GM23338 (cell line): ENCODE results near the gene RXFP4. TPM values are rescaled to one million over a fixed set of nuclear protein-coding genes. Genes with fewer than 3 reads are reported as not detected.

Source experiments
- ATAC-seq: fragments of 200-7000 bp; cut with Tn5 transposase; 3 replicates; pipeline ENCODE4 v1.9.1; 2020
- DNase-seq: peaks from one replicate; pipeline ENCODE4 v3.0.0-alpha.2; 2015; ENCODE audit warnings: low spot score
- H2AFZ ChIP-seq: fragments of 200-600 bp; sonication (generic); 2 replicates; pipeline ENCODE4 v1.8.0; 2016; ENCODE audit warnings: antibody characterized with exemption, mild to moderate bottlenecking, moderate library complexity
- H3F3A ChIP-seq: fragments of 200-600 bp; sonication (generic); replicated peaks from 2 replicates; pipeline ENCODE4 v1.8.0; 2017; ENCODE audit warnings: antibody characterized with exemption, mixed run types, low read depth
- H3K27ac ChIP-seq: fragments of 200-600 bp; sonication (generic); 2 replicates; pipeline ENCODE4 v1.6.1; 2016; ENCODE audit warnings: low read depth
- H3K27me3 ChIP-seq: fragments of 200-600 bp; sonication (generic); 2 replicates; pipeline ENCODE4 v1.8.0; 2016; ENCODE audit warnings: mild to moderate bottlenecking, mixed run types, moderate library complexity; ENCODE audit not compliant: insufficient read depth
- H3K36me3 ChIP-seq: fragments of 200-600 bp; sonication (generic); 2 replicates; pipeline ENCODE4 v1.8.0; 2016; ENCODE audit warnings: mild to moderate bottlenecking; ENCODE audit not compliant: insufficient read depth
- H3K4me1 ChIP-seq: fragments of 200-600 bp; sonication (generic); 2 replicates; pipeline ENCODE4 v1.8.0; 2016; ENCODE audit warnings: mild to moderate bottlenecking, moderate library complexity; ENCODE audit not compliant: insufficient read depth
- H3K4me2 ChIP-seq: fragments of 200-600 bp; sonication (generic); 2 replicates; pipeline ENCODE4 v1.7.1; 2017; ENCODE audit warnings: mixed run types
- H3K4me3 ChIP-seq: fragments of 200-600 bp; sonication (generic); 2 replicates; pipeline ENCODE4 v1.6.1; 2016; ENCODE audit warnings: mixed run types
- H3K79me2 ChIP-seq: fragments of 200-600 bp; sonication (generic); replicated peaks from 2 replicates; pipeline ENCODE4 v1.8.0; 2017; ENCODE audit warnings: mild to moderate bottlenecking; ENCODE audit not compliant: insufficient read depth
- H3K9me2 ChIP-seq: fragments of 200-600 bp; sonication (generic); 2 replicates; pipeline ENCODE4 v1.8.0; 2017; ENCODE audit not compliant: insufficient read depth
- H4K20me1 ChIP-seq: fragments of 200-600 bp; sonication (generic); replicated peaks from 2 replicates; pipeline ENCODE4 v1.8.0; 2017; ENCODE audit warnings: mild to moderate bottlenecking; ENCODE audit not compliant: insufficient read depth
- H3K27ac Mint-ChIP-seq: 2 replicates; pipeline ENCODE4 v1.8.0; 2020; ENCODE audit warnings: inconsistent platforms, mild to moderate bottlenecking, moderate library complexity, mixed read lengths
- H3K27me3 Mint-ChIP-seq: 3 replicates; pipeline ENCODE4 v1.8.0; 2022; ENCODE audit warnings: low read depth, mild to moderate bottlenecking, moderate library complexity, mixed read lengths, inconsistent platforms; ENCODE audit not compliant: insufficient read depth, poor library complexity
- H3K36me3 Mint-ChIP-seq: 3 replicates; pipeline ENCODE4 v1.8.0; 2021; ENCODE audit warnings: low read depth, mild to moderate bottlenecking, inconsistent platforms, moderate library complexity, mixed read lengths
- H3K4me1 Mint-ChIP-seq: 3 replicates; pipeline ENCODE4 v1.8.0; 2020; ENCODE audit warnings: mild to moderate bottlenecking, inconsistent platforms, mixed read lengths
- H3K4me3 Mint-ChIP-seq: 3 replicates; pipeline ENCODE4 v1.8.0; 2021; ENCODE audit warnings: moderate library complexity, mild to moderate bottlenecking, inconsistent platforms, mixed read lengths
- H3K9me3 Mint-ChIP-seq: 3 replicates; pipeline ENCODE4 v1.8.0; 2020; ENCODE audit warnings: moderate library complexity, mild to moderate bottlenecking, inconsistent platforms, mixed read lengths
- CREB1 ChIP-seq: fragments of 250-450 bp; sonication (Bioruptor Pico); IDR thresholded peaks from 2 replicates; pipeline ENCODE4 v1.5.0; 2020; ENCODE audit warnings: low read depth, mild to moderate bottlenecking, moderate library complexity
- STAT1 ChIP-seq: IDR thresholded peaks from one replicate; pipeline ENCODE4 v1.6.1; 2016; ENCODE audit warnings: antibody characterized with exemption; ENCODE audit not compliant: unreplicated experiment
- microRNA-seq: library from miRNA; unstranded; fragments of <30 nt; microRNA quantifications from one replicate; pipeline ENCODE4, GENCODE V29; 2017
- polyA plus RNA-seq: library from polyadenylated mRNA; unstranded; fragments of >200 nt; fragmentation: Nextera tagmentation; extraction: Ambion mirVana; gene quantifications from 2 replicates; pipeline ENCODE4 v1.2.1, GENCODE V29; 2016
- small RNA-seq: library from RNA; depleted of rRNA; stranded (forward); fragments of <200 nt; gene quantifications from one replicate; pipeline ENCODE3, GENCODE V24; 2014; ENCODE audit warnings: low replicate concordance
- total RNA-seq: library from RNA; depleted of rRNA; stranded (reverse); fragments of >200 nt; shearing (Covaris generic); gene quantifications from 2 replicates; pipeline ENCODE4 v1.2.3, GENCODE V29; 2014; rRNA removed
- TF ChIP-seq, protein P1 (sequence below), 2 experiments: fragments of 200-600 bp in 1 of 2; sonication (generic) in 1 of 2; conservative IDR thresholded peaks; 2 replicates each; pipeline versions ENCODE4 v1.5.1 to v1.6.1; 2016 to 2017; ENCODE audit warnings: antibody characterized with exemption in 2 of 2, low read depth in 2 of 2, mild to moderate bottlenecking in 2 of 2, moderate library complexity in 1 of 2
- TF ChIP-seq, protein P2 (sequence below): IDR thresholded peaks from one replicate; pipeline ENCODE4 v1.6.1; 2018; ENCODE audit warnings: antibody characterized with exemption; ENCODE audit not compliant: unreplicated experiment

Gene RXFP4
- total and polyA plus RNA-seq, 2 experiments from 2014 or later = not detected

- Histone ChIP-seq H4K20me1 (no peaks in the 10 kb centered on the region), H3K79me2 (no peaks in the 10 kb centered on the region), H3K36me3 (no peaks in the 10 kb centered on the region), H2AFZ (peak overlapping the region; percentile 95; the same call in 1 of the 2 replicates), H3F3A (peaks cover 6% of the 10 kb centered on the region; the same call in 1 of the 2 replicates), H3K4me2 (no peak overlapping the region), H3K9me2 (no peaks in the 10 kb centered on the region), H3K27me3 (no peaks in the 10 kb centered on the region), H3K4me3 (peak overlapping the region; percentile 26; the same call in 1 of the 2 replicates), H3K27ac (no peak overlapping the region), H3K4me1 (peaks cover 9% of the 10 kb centered on the region; the same call in 1 of the 2 replicates)
- H3K4me1 Mint-ChIP-seq = peaks cover 27% of the 10 kb centered on the region
- ATAC-seq (peak; percentile 86), DNase-seq (peak; percentile 82)
- no peak for TF ChIP-seq STAT1
- TF ChIP-seq, protein P1, sequence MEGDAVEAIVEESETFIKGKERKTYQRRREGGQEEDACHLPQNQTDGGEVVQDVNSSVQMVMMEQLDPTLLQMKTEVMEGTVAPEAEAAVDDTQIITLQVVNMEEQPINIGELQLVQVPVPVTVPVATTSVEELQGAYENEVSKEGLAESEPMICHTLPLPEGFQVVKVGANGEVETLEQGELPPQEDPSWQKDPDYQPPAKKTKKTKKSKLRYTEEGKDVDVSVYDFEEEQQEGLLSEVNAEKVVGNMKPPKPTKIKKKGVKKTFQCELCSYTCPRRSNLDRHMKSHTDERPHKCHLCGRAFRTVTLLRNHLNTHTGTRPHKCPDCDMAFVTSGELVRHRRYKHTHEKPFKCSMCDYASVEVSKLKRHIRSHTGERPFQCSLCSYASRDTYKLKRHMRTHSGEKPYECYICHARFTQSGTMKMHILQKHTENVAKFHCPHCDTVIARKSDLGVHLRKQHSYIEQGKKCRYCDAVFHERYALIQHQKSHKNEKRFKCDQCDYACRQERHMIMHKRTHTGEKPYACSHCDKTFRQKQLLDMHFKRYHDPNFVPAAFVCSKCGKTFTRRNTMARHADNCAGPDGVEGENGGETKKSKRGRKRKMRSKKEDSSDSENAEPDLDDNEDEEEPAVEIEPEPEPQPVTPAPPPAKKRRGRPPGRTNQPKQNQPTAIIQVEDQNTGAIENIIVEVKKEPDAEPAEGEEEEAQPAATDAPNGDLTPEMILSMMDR (conservative IDR thresholded peaks at IDR 0.05; ENCODE audit: low read depth in 2 of 2) = peak; percentile 98 to 99
- peaks cover 9% of the 10 kb centered on the region for H3K27me3 Mint-ChIP-seq
- no peak overlapping the region for H3K27ac Mint-ChIP-seq
- H3K36me3 Mint-ChIP-seq = no peaks in the 10 kb centered on the region; the same call in 2 of the 3 replicates
- H3K4me3 Mint-ChIP-seq = no peak overlapping the region
- H3K9me3 Mint-ChIP-seq = peaks cover 5% of the 10 kb centered on the region; the same call in 2 of the 3 replicates
These were observed 48.0 kb downstream of the RXFP4 start for GRCh38 chr1:155989242-155990004.

- ATAC-seq = no peak
- H3F3A ChIP-seq = peaks cover 6% of the 10 kb centered on the region; the same call in 1 of the 2 replicates
- no peak overlapping the region for H3K27ac ChIP-seq
- H4K20me1 ChIP-seq = no peaks in the 10 kb centered on the region
- no peak for TF ChIP-seq CREB1 (CRISPR knock-in tag)
- TF ChIP-seq, protein P2, sequence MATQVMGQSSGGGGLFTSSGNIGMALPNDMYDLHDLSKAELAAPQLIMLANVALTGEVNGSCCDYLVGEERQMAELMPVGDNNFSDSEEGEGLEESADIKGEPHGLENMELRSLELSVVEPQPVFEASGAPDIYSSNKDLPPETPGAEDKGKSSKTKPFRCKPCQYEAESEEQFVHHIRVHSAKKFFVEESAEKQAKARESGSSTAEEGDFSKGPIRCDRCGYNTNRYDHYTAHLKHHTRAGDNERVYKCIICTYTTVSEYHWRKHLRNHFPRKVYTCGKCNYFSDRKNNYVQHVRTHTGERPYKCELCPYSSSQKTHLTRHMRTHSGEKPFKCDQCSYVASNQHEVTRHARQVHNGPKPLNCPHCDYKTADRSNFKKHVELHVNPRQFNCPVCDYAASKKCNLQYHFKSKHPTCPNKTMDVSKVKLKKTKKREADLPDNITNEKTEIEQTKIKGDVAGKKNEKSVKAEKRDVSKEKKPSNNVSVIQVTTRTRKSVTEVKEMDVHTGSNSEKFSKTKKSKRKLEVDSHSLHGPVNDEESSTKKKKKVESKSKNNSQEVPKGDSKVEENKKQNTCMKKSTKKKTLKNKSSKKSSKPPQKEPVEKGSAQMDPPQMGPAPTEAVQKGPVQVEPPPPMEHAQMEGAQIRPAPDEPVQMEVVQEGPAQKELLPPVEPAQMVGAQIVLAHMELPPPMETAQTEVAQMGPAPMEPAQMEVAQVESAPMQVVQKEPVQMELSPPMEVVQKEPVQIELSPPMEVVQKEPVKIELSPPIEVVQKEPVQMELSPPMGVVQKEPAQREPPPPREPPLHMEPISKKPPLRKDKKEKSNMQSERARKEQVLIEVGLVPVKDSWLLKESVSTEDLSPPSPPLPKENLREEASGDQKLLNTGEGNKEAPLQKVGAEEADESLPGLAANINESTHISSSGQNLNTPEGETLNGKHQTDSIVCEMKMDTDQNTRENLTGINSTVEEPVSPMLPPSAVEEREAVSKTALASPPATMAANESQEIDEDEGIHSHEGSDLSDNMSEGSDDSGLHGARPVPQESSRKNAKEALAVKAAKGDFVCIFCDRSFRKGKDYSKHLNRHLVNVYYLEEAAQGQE = no peak
- no peaks in the 10 kb centered on the region for H3K27me3 ChIP-seq
- H2AFZ ChIP-seq = no peak overlapping the region
- peaks cover 5% of the 10 kb centered on the region; the same call in 1 of the 2 replicates for H3K4me1 ChIP-seq
- H3K4me2 ChIP-seq = no peak overlapping the region
- peaks cover 5% of the 10 kb centered on the region; the same call in 2 of the 3 replicates for H3K9me3 Mint-ChIP-seq
- H3K9me2 ChIP-seq = no peaks in the 10 kb centered on the region
- peaks cover 23% of the 10 kb centered on the region for H3K4me1 Mint-ChIP-seq
- H3K79me2 ChIP-seq = no peaks in the 10 kb centered on the region
- no peaks in the 10 kb centered on the region; the same call in 2 of the 3 replicates for H3K36me3 Mint-ChIP-seq
- DNase-seq = no peak
- H3K4me3 ChIP-seq = no peak overlapping the region
- H3K27ac Mint-ChIP-seq = no peak overlapping the region
- H3K4me3 Mint-ChIP-seq = no peak overlapping the region
- H3K36me3 ChIP-seq = no peaks in the 10 kb centered on the region
- H3K27me3 Mint-ChIP-seq = peaks cover 10% of the 10 kb centered on the region
These were observed 48.7 kb downstream of the RXFP4 start for GRCh38 chr1:155990005-155990739.

Small RNA genes within 50 kb of the gene (microRNA-seq; reads per million reads assigned to microRNA genes)
- not detected for gene MIR6738

Small RNA genes within 50 kb of the gene (small RNA-seq; reads per million reads assigned to genes)
- gene MIR6738 (not detected), gene RF00015 (not detected), gene SCARNA4 (not detected), gene SNORA80E (10.0 reads per million, percentile 96 among the genes with 10 or more reads in this experiment)

Other genes with a start within 250 kb of the RXFP4 start
- 37.6 and 45.2 TPM in 2 replicates for gene GON4L, start 84.4 kb upstream of the RXFP4 start, total RNA-seq
- gene GON4L, start 84.4 kb upstream of the RXFP4 start, polyA plus RNA-seq = 85.7 and 93.1 TPM in 2 replicates
- gene SYT11, start 82.1 kb upstream of the RXFP4 start, total RNA-seq = 15.9 and 17.4 TPM in 2 replicates
- gene SYT11, start 82.1 kb upstream of the RXFP4 start, polyA plus RNA-seq = 3.9 and 4.7 TPM in 2 replicates
- 15.8 and 24.4 TPM in 2 replicates for gene RIT1, start 30.3 kb upstream of the RXFP4 start, total RNA-seq
- gene RIT1, start 30.3 kb upstream of the RXFP4 start, polyA plus RNA-seq = 19.3 and 21.5 TPM in 2 replicates
- 56.0 and 57.7 TPM in 2 replicates for gene KHDC4, start 7.2 kb upstream of the RXFP4 start, total RNA-seq
- gene KHDC4, start 7.2 kb upstream of the RXFP4 start, polyA plus RNA-seq = 41.2 and 47.1 TPM in 2 replicates
- 64.0 and 87.6 TPM in 2 replicates for gene ARHGEF2, start 36.9 kb downstream of the RXFP4 start, total RNA-seq
- gene ARHGEF2, start 36.9 kb downstream of the RXFP4 start, polyA plus RNA-seq = 21.2 and 23.0 TPM in 2 replicates
- gene SSR2, start 79.3 kb downstream of the RXFP4 start, total RNA-seq = 270 and 291 TPM in 2 replicates
- 130 and 136 TPM in 2 replicates for gene SSR2, start 79.3 kb downstream of the RXFP4 start, polyA plus RNA-seq
- gene UBQLN4, start 112.2 kb downstream of the RXFP4 start, total RNA-seq = 28.4 and 30.5 TPM in 2 replicates
- gene UBQLN4, start 112.2 kb downstream of the RXFP4 start, polyA plus RNA-seq = 10.0 and 11.2 TPM in 2 replicates
- gene LAMTOR2, start 113.1 kb downstream of the RXFP4 start, total RNA-seq = 35.2 and 67.3 TPM in 2 replicates
- 108 and 113 TPM in 2 replicates for gene LAMTOR2, start 113.1 kb downstream of the RXFP4 start, polyA plus RNA-seq
- 21.3 and 30.0 TPM in 2 replicates for gene RAB25, start 119.5 kb downstream of the RXFP4 start, total RNA-seq
- 42.7 and 47.3 TPM in 2 replicates for gene RAB25, start 119.5 kb downstream of the RXFP4 start, polyA plus RNA-seq
- 31.5 and 38.1 TPM in 2 replicates for gene MEX3A, start 140.8 kb downstream of the RXFP4 start, total RNA-seq
- gene MEX3A, start 140.8 kb downstream of the RXFP4 start, polyA plus RNA-seq = 18.5 and 19.7 TPM in 2 replicates
- 56.3 and 68.9 TPM in 2 replicates for gene LMNA, start 173.1 kb downstream of the RXFP4 start, total RNA-seq
- gene LMNA, start 173.1 kb downstream of the RXFP4 start, polyA plus RNA-seq = 35.5 and 38.9 TPM in 2 replicates
- gene SEMA4A, start 211.9 kb downstream of the RXFP4 start, total RNA-seq = 17.0 and 20.2 TPM in 2 replicates
- 5.5 and 5.6 TPM in 2 replicates for gene SEMA4A, start 211.9 kb downstream of the RXFP4 start, polyA plus RNA-seq